Chondrocyte (in vitro differentiated cells): Measurements from ENCODE around the gene DNAJA4. TPM values are rescaled to one million over a fixed set of nuclear protein-coding genes. Genes with fewer than 3 reads are reported as not detected.
"Not testable (repeated sequence)": the region's sequence is repeated elsewhere in the genome, so short reads cannot be mapped to it uniquely, and the experiment has no call there.

Source experiments
- DNase-seq: peaks from one replicate; pipeline ENCODE4 v3.0.0; 2021; ENCODE audit warnings: mixed read lengths, low spot score
- H3K27ac Mint-ChIP-seq: one replicate; pipeline ENCODE4 v1.8.0; 2021; ENCODE audit warnings: mild to moderate bottlenecking, moderate library complexity, mixed read lengths; ENCODE audit not compliant: unreplicated experiment
- H3K27me3 Mint-ChIP-seq: 2 replicates; pipeline ENCODE4 v1.8.0; 2021; ENCODE audit warnings: low read depth, mixed read lengths
- H3K36me3 Mint-ChIP-seq: 2 replicates; pipeline ENCODE4 v1.8.0; 2021; ENCODE audit warnings: low read depth, mixed read lengths
- H3K4me1 Mint-ChIP-seq: 2 replicates; pipeline ENCODE4 v1.8.0; 2021; ENCODE audit warnings: low read depth, mild to moderate bottlenecking, mixed read lengths
- H3K4me3 Mint-ChIP-seq: one replicate; pipeline ENCODE4 v1.8.0; 2021; ENCODE audit warnings: mild to moderate bottlenecking, moderate library complexity, mixed read lengths; ENCODE audit not compliant: unreplicated experiment
- H3K9me3 Mint-ChIP-seq: 2 replicates; pipeline ENCODE4 v1.8.0; 2021; ENCODE audit warnings: low read depth, mixed read lengths
- CTCF ChIP-seq: fragments of 200-600 bp; sonication (generic); IDR thresholded peaks from 2 replicates; pipeline ENCODE4 v1.5.0; 2021; ENCODE audit warnings: antibody characterized with exemption, mild to moderate bottlenecking, moderate library complexity
- total RNA-seq: library from RNA; stranded (reverse); gene quantifications from 3 replicates; pipeline ENCODE4 v1.2.1, GENCODE V29; 2021

DNAJA4 gene
- total RNA-seq, 1 donor from 2014 or later, result 0.27 TPM

GRCh38 chr15:78243491-78243941 lies 20.8 kb upstream of the DNAJA4 start:
- TF ChIP-seq CTCF, result no peak
- DNase-seq, result no peak
- H3K4me3 Mint-ChIP-seq, result no peak overlapping the region
- H3K27me3 Mint-ChIP-seq, result peaks cover 2% of the 10 kb centered on the region
- peaks cover 3% of the 10 kb centered on the region for H3K4me1 Mint-ChIP-seq
- no peak overlapping the region for H3K27ac Mint-ChIP-seq
- H3K36me3 Mint-ChIP-seq, result no peaks in the 10 kb centered on the region
- no peaks in the 10 kb centered on the region for H3K9me3 Mint-ChIP-seq

- Mint-ChIP-seq H3K9me3 (no peaks in the 10 kb centered on the region), H3K4me1 (peaks cover 3% of the 10 kb centered on the region), H3K36me3 (no peaks in the 10 kb centered on the region), H3K4me3 (no peak overlapping the region), H3K27me3 (peaks cover 2% of the 10 kb centered on the region), H3K27ac (no peak overlapping the region)
- no peak for TF ChIP-seq CTCF
- no peak for DNase-seq
Measured at GRCh38 chr15:78244101-78244500, 20.3 kb upstream of the DNAJA4 start.

GRCh38 chr15:78244893-78245292 lies 19.5 kb upstream of the DNAJA4 start:
- no peak overlapping the region for H3K4me3 Mint-ChIP-seq
- H3K27me3 Mint-ChIP-seq, result peaks cover 2% of the 10 kb centered on the region
- peaks cover 3% of the 10 kb centered on the region for H3K4me1 Mint-ChIP-seq
- H3K36me3 Mint-ChIP-seq, result no peaks in the 10 kb centered on the region
- no peak for TF ChIP-seq CTCF
- DNase-seq, result no peak
- H3K27ac Mint-ChIP-seq, result no peak overlapping the region
- no peaks in the 10 kb centered on the region for H3K9me3 Mint-ChIP-seq

GRCh38 chr15:78245392-78245791 lies 19.0 kb upstream of the DNAJA4 start:
- H3K27ac Mint-ChIP-seq, H3K4me3 Mint-ChIP-seq, H3K4me1 Mint-ChIP-seq, H3K36me3 Mint-ChIP-seq, H3K27me3 Mint-ChIP-seq, DNase-seq, H3K9me3 Mint-ChIP-seq: not testable (repeated sequence)

- not testable (repeated sequence) for H3K27ac Mint-ChIP-seq
Measured at GRCh38 chr15:78245976-78246620, 18.3 kb upstream of the DNAJA4 start.

GRCh38 chr15:78247911-78248310 lies 16.5 kb upstream of the DNAJA4 start:
- H3K9me3 Mint-ChIP-seq, result no peaks in the 10 kb centered on the region
- H3K4me1 Mint-ChIP-seq, result no peaks in the 10 kb centered on the region
- no peak overlapping the region for H3K4me3 Mint-ChIP-seq
- TF ChIP-seq CTCF, result no peak
- H3K27ac Mint-ChIP-seq, result no peak overlapping the region
- DNase-seq, result no peak
- no peaks in the 10 kb centered on the region for H3K36me3 Mint-ChIP-seq
- peaks cover 4% of the 10 kb centered on the region for H3K27me3 Mint-ChIP-seq

More at GRCh38 chr15:78245976-78246620, 18.3 kb upstream of the DNAJA4 start:
- H3K4me3 Mint-ChIP-seq, H3K27me3 Mint-ChIP-seq, H3K4me1 Mint-ChIP-seq, H3K9me3 Mint-ChIP-seq, H3K36me3 Mint-ChIP-seq, DNase-seq: not testable (repeated sequence)
